Tongue (tissue), 2 donors: ENCODE data around the gene VEGFA. TPM values are rescaled to one million over a fixed set of nuclear protein-coding genes. Genes with fewer than 3 reads are reported as not detected.

Source experiments
- DNase-seq: peaks from one replicate; pipeline ENCODE4 v3.0.0-alpha.2; 2015
- total RNA-seq: library from RNA; depleted of rRNA; stranded (reverse); fragments of >200 nt; gene quantifications from one replicate; pipeline ENCODE4 v1.2.3, GENCODE V29; 2014

Gene VEGFA
- total RNA-seq, 1 donor from 2014 or later: 170 TPM

- DNase-seq: no peak
Observed at GRCh38 chr6:43759136-43759906, 10.7 kb upstream of the VEGFA start.

- DNase-seq: no peak
Observed at GRCh38 chr6:43759907-43760206, 10.2 kb upstream of the VEGFA start.

GRCh38 chr6:43760210-43761168 is 9.5 kb upstream of the VEGFA start:
- DNase-seq: no peak

GRCh38 chr6:43761666-43762409 is 8.2 kb upstream of the VEGFA start:
- DNase-seq: peak; percentile 85

GRCh38 chr6:43762410-43762768 is 7.6 kb upstream of the VEGFA start:
- no peak for DNase-seq

GRCh38 chr6:43762966-43763695 is 6.9 kb upstream of the VEGFA start:
- DNase-seq: no peak

GRCh38 chr6:43763812-43764522 is 6.0 kb upstream of the VEGFA start:
- DNase-seq: no peak

- no peak for DNase-seq
Observed at GRCh38 chr6:43764772-43765171, 5.2 kb upstream of the VEGFA start.

- DNase-seq: no peak
Observed at GRCh38 chr6:43765776-43766499, 4.1 kb upstream of the VEGFA start.

GRCh38 chr6:43766500-43766853 is 3.5 kb upstream of the VEGFA start:
- DNase-seq: no peak

- DNase-seq: no peak
Observed at GRCh38 chr6:43766964-43767461, 3.0 kb upstream of the VEGFA start.

- DNase-seq: peak; percentile 54
Observed at GRCh38 chr6:43767553-43768505, 2.2 kb upstream of the VEGFA start.

- DNase-seq: no peak
Observed at GRCh38 chr6:43768506-43768860, 1.5 kb upstream of the VEGFA start.

GRCh38 chr6:43768983-43769525 is 957 bp upstream of the VEGFA start:
- peak; percentile 81 for DNase-seq

- DNase-seq: peak; percentile 65
Observed at GRCh38 chr6:43770372-43771209, 580 bp downstream of the VEGFA start.

GRCh38 chr6:43771210-43771857 is 1.3 kb downstream of the VEGFA start:
- DNase-seq: peak; percentile 84

- peak; percentile 76 for DNase-seq
Observed at GRCh38 chr6:43771858-43772680, 2.1 kb downstream of the VEGFA start.
